Stimulated activated naive CD8-positive, alpha-beta T cell treated with anti-CD3 and anti-CD28 coated beads, Interleukin-15, Interleukin-2, amounts not matched to agents 100 ng/mL and 50 ng/mL, for 24 hours (primary cell): ENCODE results near the gene PTPRQ.

ENCODE experiments used
- H3K27ac Mint-ChIP-seq: one replicate; pipeline ENCODE4 v1.8.0; 2021; ENCODE audit warnings: mild to moderate bottlenecking, mixed read lengths
- H3K27me3 Mint-ChIP-seq: one replicate; pipeline ENCODE4 v1.8.0; 2021; ENCODE audit warnings: mixed read lengths
- H3K36me3 Mint-ChIP-seq: one replicate; pipeline ENCODE4 v1.8.0; 2021; ENCODE audit warnings: low read depth, mixed read lengths
- H3K4me1 Mint-ChIP-seq: one replicate; pipeline ENCODE4 v1.8.0; 2021; ENCODE audit warnings: low read depth, mixed read lengths
- H3K4me3 Mint-ChIP-seq: one replicate; pipeline ENCODE4 v1.8.0; 2021; ENCODE audit warnings: mild to moderate bottlenecking, mixed read lengths
- H3K9me3 Mint-ChIP-seq: one replicate; pipeline ENCODE4 v1.8.0; 2021; ENCODE audit warnings: mixed read lengths

Gene PTPRQ

DNA sequence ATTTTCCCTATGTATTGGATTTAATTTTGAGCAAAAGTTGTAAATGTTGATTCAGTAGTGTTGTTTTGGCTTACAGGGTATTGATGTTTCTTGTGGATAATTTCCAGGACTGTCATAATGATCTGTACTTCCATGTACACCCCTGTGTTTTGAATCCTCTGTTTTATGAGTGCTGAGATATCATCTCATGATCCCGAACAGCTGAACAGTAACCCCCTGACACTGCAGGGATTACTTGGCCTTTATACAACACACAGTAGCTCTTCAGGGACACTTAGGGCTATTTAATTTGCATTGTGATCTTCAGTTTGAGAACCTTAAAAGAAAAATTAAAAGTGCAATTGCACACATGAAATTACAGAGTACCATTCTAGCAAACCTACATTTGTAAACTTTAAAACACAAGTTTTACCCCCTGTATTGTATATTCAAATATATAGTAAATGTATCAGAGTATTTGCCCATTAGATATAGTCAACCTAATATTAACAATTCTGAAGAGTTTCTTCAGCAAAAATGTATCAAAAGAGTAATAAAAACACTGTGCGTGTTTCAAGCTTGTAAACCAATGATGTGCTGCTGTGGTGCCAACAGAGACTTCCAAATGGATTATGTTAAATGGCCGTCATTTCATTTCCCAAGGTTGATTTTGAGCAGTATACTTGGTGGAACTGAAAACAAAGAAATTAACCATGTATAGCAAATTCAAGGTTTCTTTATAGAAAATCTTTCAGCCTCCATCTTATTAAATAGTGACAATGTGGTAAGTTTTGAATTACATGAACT lies 235.5 kb downstream of the PTPRQ start:
- H3K4me3 Mint-ChIP-seq, result no peak overlapping the region
- H3K27ac Mint-ChIP-seq, result no peak overlapping the region
- H3K27me3 Mint-ChIP-seq, result no peaks in the 10 kb centered on the region
- H3K36me3 Mint-ChIP-seq, result no peaks in the 10 kb centered on the region
- no peaks in the 10 kb centered on the region for H3K9me3 Mint-ChIP-seq
- no peaks in the 10 kb centered on the region for H3K4me1 Mint-ChIP-seq

GRCh38 chr12:80681287-80681686 lies 237.3 kb downstream of the PTPRQ start:
- H3K27me3 Mint-ChIP-seq, result no peaks in the 10 kb centered on the region
- no peak overlapping the region for H3K27ac Mint-ChIP-seq
- H3K9me3 Mint-ChIP-seq, result no peaks in the 10 kb centered on the region
- H3K36me3 Mint-ChIP-seq, result no peaks in the 10 kb centered on the region
- no peaks in the 10 kb centered on the region for H3K4me1 Mint-ChIP-seq
- H3K4me3 Mint-ChIP-seq, result no peak overlapping the region

DNA sequence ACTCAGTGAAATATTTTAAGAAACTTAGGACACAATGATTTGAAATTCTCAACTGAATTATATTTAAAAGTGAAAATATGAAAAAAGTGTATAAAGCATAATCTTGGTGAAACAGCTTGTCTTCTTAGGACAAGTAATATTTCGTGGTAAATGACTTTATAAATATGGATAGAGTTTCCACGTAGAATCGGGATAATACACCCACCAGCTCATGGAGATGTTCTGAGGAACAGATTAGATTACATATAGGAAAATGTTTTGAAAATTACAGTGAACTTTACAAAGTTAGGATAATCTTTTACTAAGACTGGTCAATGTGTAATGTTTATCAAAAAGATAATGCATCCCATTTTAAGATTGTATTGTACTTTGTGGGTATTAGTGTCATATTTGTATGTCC lies 237.8 kb downstream of the PTPRQ start:
- H3K4me3 Mint-ChIP-seq, result no peak overlapping the region
- H3K36me3 Mint-ChIP-seq, result no peaks in the 10 kb centered on the region
- H3K9me3 Mint-ChIP-seq, result no peaks in the 10 kb centered on the region
- H3K27ac Mint-ChIP-seq, result no peak overlapping the region
- no peaks in the 10 kb centered on the region for H3K27me3 Mint-ChIP-seq
- no peaks in the 10 kb centered on the region for H3K4me1 Mint-ChIP-seq

DNA sequence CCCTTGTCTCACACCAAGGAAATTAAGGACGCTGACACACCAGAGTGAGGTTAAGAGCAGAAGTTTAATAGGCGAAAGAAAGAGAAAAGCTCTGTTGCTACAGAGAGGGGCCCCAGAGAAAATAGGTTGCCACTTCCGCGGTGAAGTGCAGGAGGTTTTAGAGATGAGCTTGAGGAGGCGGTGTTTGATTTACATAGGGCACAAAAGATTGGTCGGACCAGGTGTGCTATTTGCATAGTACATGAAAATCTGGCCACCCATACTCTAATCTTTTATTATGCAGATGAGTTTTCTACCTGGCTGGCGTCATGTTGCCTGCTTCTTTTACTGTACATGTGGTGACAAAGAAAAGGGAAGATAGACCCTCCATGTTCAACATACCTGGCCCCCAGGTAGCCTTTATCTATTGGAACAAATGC lies 240.1 kb downstream of the PTPRQ start:
- no peaks in the 10 kb centered on the region for H3K4me1 Mint-ChIP-seq

GRCh38 chr12:80690090-80690489 lies 246.1 kb downstream of the PTPRQ start:
- Mint-ChIP-seq H3K27me3 (no peaks in the 10 kb centered on the region), H3K4me3 (no peak overlapping the region), H3K36me3 (no peaks in the 10 kb centered on the region), H3K4me1 (no peaks in the 10 kb centered on the region), H3K9me3 (no peaks in the 10 kb centered on the region), H3K27ac (no peak overlapping the region)

More for the DNA sequence above, 240.1 kb downstream of the PTPRQ start:
- Mint-ChIP-seq H3K9me3 (no peaks in the 10 kb centered on the region), H3K27me3 (no peaks in the 10 kb centered on the region), H3K4me3 (no peak overlapping the region), H3K36me3 (no peaks in the 10 kb centered on the region), H3K27ac (no peak overlapping the region)

DNA sequence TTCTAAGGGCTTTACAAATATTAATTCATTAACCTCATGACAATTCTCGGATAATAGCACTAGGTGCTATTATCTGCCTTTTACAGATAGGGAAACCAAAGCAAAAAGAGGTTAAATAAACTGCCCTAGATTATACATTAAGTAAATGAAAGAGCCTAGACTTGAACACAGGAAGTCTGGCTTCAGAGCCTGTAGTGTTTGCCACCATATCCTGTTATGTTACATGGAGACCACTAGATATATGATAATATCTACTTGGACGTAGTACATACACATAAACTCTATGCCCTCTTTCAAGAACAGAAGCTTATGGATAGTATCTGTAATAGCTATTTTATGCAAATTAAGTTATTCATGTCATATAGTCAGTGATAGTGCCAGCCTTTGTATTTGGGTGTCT lies 246.5 kb downstream of the PTPRQ start:
- no peaks in the 10 kb centered on the region for H3K4me1 Mint-ChIP-seq
- H3K4me3 Mint-ChIP-seq, result no peak overlapping the region
- H3K9me3 Mint-ChIP-seq, result no peaks in the 10 kb centered on the region

GRCh38 chr12:80692114-80692513 lies 248.1 kb downstream of the PTPRQ start:
- H3K36me3 Mint-ChIP-seq, result no peaks in the 10 kb centered on the region

More for the DNA sequence above, 246.5 kb downstream of the PTPRQ start:
- Mint-ChIP-seq H3K27me3 (no peaks in the 10 kb centered on the region), H3K27ac (no peak overlapping the region), H3K36me3 (no peaks in the 10 kb centered on the region)

DNA sequence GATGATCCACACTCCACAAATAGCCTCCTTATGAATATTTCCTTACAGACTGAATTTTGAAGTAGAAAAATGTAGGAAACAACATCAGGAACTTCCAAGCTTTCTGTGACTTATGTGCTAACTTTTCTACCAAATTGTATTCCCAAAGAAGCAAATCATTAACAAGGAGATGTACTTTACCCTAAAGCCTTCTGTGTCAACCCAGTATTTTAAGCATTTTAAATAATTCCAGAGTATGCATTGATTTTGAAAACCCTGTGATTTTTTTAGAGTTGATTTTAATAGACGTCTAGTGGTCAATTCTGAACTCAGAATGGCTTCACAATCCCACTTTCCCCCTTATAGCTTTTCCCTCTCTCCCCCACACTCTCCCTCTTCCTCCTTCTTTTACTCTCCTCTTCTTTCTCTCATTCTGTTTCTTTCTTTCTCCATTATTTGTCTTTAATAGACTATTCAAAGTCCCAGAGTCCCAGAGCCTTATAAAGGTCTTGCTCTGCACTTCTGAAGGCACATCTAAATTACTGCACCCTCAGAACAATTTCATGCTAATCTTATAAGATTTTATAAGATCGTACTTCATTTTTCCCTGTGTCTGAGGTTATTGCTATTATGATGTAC lies 253.3 kb downstream of the PTPRQ start:
- Mint-ChIP-seq H3K27me3 (no peaks in the 10 kb centered on the region), H3K9me3 (no peaks in the 10 kb centered on the region), H3K4me1 (no peaks in the 10 kb centered on the region), H3K36me3 (no peaks in the 10 kb centered on the region), H3K27ac (no peak overlapping the region), H3K4me3 (no peak overlapping the region)

More at GRCh38 chr12:80692114-80692513, 248.1 kb downstream of the PTPRQ start:
- Mint-ChIP-seq H3K9me3 (no peaks in the 10 kb centered on the region), H3K27ac (no peak overlapping the region), H3K27me3 (no peaks in the 10 kb centered on the region), H3K4me3 (no peak overlapping the region), H3K4me1 (no peaks in the 10 kb centered on the region)

DNA sequence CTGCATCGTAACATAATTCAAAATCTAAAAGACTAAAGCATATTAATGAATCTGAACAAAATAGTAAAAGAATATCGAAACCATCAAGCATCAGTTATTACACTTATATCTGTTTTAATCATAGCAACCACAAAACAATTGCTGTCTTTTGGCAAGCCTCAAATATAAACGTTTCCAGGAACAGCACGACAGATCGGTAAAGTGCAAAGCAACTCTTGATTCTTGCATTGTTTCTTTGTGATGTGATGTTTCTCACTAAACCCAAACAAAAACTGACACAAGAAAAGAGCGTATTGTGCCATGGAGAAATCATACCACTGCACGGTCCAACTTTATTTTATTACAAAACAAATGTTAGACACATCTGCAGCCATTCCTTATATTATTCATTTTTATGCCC lies 254.2 kb downstream of the PTPRQ start:
- no peaks in the 10 kb centered on the region for H3K27me3 Mint-ChIP-seq
- H3K4me1 Mint-ChIP-seq, result no peaks in the 10 kb centered on the region
- no peaks in the 10 kb centered on the region for H3K9me3 Mint-ChIP-seq
- no peak overlapping the region for H3K27ac Mint-ChIP-seq
- no peaks in the 10 kb centered on the region for H3K36me3 Mint-ChIP-seq
- H3K4me3 Mint-ChIP-seq, result no peak overlapping the region

- Mint-ChIP-seq H3K36me3 (no peaks in the 10 kb centered on the region), H3K27ac (no peak overlapping the region), H3K27me3 (no peaks in the 10 kb centered on the region), H3K4me3 (no peak overlapping the region), H3K4me1 (no peaks in the 10 kb centered on the region), H3K9me3 (no peaks in the 10 kb centered on the region)
These were observed 255.0 kb downstream of the PTPRQ start for GRCh38 chr12:80698847-80699542.

- no peaks in the 10 kb centered on the region for H3K27me3 Mint-ChIP-seq
- no peak overlapping the region for H3K27ac Mint-ChIP-seq
- no peaks in the 10 kb centered on the region for H3K4me1 Mint-ChIP-seq
- no peaks in the 10 kb centered on the region for H3K9me3 Mint-ChIP-seq
- no peak overlapping the region for H3K4me3 Mint-ChIP-seq
- H3K36me3 Mint-ChIP-seq, result no peaks in the 10 kb centered on the region
These were observed 256.3 kb downstream of the PTPRQ start for GRCh38 chr12:80700327-80700726.

DNA sequence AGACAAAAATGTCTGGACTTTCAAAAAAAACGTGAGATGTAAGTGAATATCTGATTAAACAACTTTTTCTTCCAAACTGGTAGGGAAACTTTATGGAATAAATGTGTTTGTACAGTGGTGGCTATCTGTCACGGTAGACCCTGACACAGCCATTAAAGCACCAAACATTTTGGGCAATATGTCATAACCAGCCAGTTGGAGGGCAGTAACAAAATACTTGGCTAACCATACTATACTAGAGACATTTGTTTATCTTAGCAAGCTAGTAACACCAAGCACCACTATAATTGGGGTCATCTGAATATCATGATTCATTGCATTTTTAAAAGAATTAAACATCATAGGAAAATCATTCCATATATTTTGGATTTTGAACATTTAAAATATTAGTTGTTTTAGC lies 257.4 kb downstream of the PTPRQ start:
- Mint-ChIP-seq H3K27me3 (peaks cover 7% of the 10 kb centered on the region), H3K36me3 (no peaks in the 10 kb centered on the region), H3K27ac (no peak overlapping the region), H3K4me1 (no peaks in the 10 kb centered on the region), H3K9me3 (peaks cover 4% of the 10 kb centered on the region), H3K4me3 (no peak overlapping the region)

GRCh38 chr12:80702889-80703805 lies 259.1 kb downstream of the PTPRQ start:
- no peaks in the 10 kb centered on the region for H3K36me3 Mint-ChIP-seq
- peaks cover 4% of the 10 kb centered on the region for H3K9me3 Mint-ChIP-seq
- no peak overlapping the region for H3K4me3 Mint-ChIP-seq
- H3K27me3 Mint-ChIP-seq, result peaks cover 19% of the 10 kb centered on the region
- H3K27ac Mint-ChIP-seq, result no peak overlapping the region
- no peaks in the 10 kb centered on the region for H3K4me1 Mint-ChIP-seq

DNA sequence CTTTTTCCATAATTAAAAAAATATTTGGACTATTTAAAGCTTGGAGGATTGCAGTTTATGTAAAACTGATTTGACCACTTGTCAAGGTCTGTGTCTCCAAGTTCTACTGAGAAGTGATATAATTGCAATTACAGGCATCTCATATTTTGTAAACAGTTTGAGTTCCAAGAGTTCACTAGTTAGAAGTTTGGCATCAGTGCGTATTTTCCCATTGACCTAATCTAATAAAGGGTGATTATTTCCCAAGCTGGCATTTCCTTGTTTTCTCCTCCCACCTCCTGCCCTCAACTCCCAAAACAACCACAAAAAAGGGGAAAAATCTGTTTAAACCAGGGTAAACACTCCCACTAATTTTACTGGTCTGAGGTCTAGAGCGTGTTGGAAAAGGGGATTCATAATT lies 260.4 kb downstream of the PTPRQ start:
- H3K36me3 Mint-ChIP-seq, result no peaks in the 10 kb centered on the region
- peaks cover 4% of the 10 kb centered on the region for H3K9me3 Mint-ChIP-seq
- no peak overlapping the region for H3K4me3 Mint-ChIP-seq
- no peaks in the 10 kb centered on the region for H3K4me1 Mint-ChIP-seq
- H3K27ac Mint-ChIP-seq, result no peak overlapping the region
- H3K27me3 Mint-ChIP-seq, result peaks cover 31% of the 10 kb centered on the region
